ENCODE data around the gene MELTF.
A peak's percentile ranks its signal among the peaks of the same experiment; 100 is the strongest.
"Not testable (repeated sequence)": the region's sequence is repeated elsewhere in the genome, so short reads cannot be mapped to it uniquely, and the experiment has no call there.

The MELTF gene

DNA sequence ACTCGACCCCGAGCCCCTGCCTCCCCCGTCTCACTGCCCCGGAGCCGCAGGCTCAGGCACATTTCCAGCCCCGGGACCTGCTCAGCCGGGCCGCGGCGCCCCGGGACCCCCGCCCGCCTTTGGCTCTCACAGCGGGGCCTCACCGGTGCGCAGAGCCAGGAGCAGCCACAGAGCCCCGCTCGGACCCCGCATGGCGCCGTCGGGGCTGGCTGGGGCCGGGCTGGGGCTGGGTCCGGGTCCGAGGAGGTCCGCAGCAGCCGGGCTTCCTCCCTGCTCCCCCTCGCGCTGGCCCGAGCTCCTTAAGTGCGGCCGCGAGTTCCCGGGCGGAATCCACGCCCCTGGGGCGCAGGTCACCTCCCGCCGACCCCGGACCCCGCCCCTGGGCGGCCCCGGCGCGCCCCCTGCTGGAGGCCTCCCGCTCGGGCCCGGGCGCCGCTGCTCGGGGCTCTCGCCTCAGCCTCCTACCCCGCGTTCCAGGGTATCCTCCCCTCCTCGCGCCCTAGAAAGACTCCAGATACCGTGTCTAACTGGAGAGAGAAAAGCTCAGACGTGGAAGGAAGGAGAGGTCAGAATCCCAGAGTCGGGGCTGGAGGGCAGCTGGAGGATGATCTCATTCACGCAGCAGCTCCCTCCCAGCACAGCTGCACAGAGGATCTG, at the start of gene MELTF:
MELTF (minus strand) TSS at position 307 of the 657 bp plus-strand sequence; CDS start at position 192, 115 bp downstream.
- no peaks in the 10 kb centered on the region for H3K27me3 ChIP-seq (ENCODE audit: insufficient read depth, low read depth, severe bottlenecking)
- DNase-seq: peak; percentile 55
- peak within 1 kb of the TSS; percentile 62 for H3K27ac ChIP-seq
- peak within 1 kb of the TSS; percentile 49 for H3K4me3 ChIP-seq (ENCODE audit: low read depth, low read length)
- H3K36me3 ChIP-seq: no peaks in the 10 kb centered on the region; the same call in 1 of the 2 replicates
- no peaks in the 10 kb centered on the region for H3K9me3 ChIP-seq (ENCODE audit: severe bottlenecking)
- TF ChIP-seq, protein P1, sequence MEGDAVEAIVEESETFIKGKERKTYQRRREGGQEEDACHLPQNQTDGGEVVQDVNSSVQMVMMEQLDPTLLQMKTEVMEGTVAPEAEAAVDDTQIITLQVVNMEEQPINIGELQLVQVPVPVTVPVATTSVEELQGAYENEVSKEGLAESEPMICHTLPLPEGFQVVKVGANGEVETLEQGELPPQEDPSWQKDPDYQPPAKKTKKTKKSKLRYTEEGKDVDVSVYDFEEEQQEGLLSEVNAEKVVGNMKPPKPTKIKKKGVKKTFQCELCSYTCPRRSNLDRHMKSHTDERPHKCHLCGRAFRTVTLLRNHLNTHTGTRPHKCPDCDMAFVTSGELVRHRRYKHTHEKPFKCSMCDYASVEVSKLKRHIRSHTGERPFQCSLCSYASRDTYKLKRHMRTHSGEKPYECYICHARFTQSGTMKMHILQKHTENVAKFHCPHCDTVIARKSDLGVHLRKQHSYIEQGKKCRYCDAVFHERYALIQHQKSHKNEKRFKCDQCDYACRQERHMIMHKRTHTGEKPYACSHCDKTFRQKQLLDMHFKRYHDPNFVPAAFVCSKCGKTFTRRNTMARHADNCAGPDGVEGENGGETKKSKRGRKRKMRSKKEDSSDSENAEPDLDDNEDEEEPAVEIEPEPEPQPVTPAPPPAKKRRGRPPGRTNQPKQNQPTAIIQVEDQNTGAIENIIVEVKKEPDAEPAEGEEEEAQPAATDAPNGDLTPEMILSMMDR (IDR thresholded peaks at IDR 0.05; ENCODE audit: low read depth, low read length): peak; percentile 43

DNA sequence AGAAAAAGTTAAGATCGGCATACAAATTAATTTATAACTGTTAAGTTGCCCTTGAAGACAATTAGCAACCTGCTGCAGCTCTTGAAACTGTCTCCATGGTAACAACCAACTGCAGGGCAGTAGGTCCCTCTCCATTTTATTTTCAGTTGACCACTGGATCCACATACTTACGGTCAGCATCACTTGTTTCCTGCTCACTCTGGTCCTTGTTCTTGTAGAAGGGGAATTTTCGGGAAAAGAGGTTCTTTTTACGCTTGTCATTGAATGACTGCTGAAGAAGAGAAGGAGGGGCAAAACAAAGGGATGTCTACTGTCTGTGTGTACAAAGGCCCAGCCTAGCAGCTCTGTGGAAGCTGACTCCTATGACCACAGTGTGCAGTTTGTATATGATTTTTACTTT, 46.8 kb upstream of the MELTF start:
- no peaks in the 10 kb centered on the region for H3K36me3 ChIP-seq
- H3K27ac ChIP-seq: no peak overlapping the region
- no peaks in the 10 kb centered on the region for H3K9me3 ChIP-seq (ENCODE audit: severe bottlenecking)
- no peak for DNase-seq
- TF ChIP-seq, protein P1 (IDR thresholded peaks at IDR 0.05; ENCODE audit: low read depth, low read length): no peak
- no peaks in the 10 kb centered on the region for H3K27me3 ChIP-seq (ENCODE audit: insufficient read depth, low read depth, severe bottlenecking)
- no peak overlapping the region for H3K4me3 ChIP-seq (ENCODE audit: low read depth, low read length)

GRCh38 chr3:197068077-197068476, 38.5 kb upstream of the MELTF start:
- no peaks in the 10 kb centered on the region for H3K27me3 ChIP-seq (ENCODE audit: insufficient read depth, low read depth, severe bottlenecking)
- no peaks in the 10 kb centered on the region for H3K36me3 ChIP-seq
- DNase-seq: no peak
- H3K4me3 ChIP-seq (ENCODE audit: low read depth, low read length): no peak overlapping the region
- TF ChIP-seq, protein P1 (IDR thresholded peaks at IDR 0.05; ENCODE audit: low read depth, low read length): no peak
- no peak overlapping the region for H3K27ac ChIP-seq
- no peaks in the 10 kb centered on the region for H3K9me3 ChIP-seq (ENCODE audit: severe bottlenecking)

DNA sequence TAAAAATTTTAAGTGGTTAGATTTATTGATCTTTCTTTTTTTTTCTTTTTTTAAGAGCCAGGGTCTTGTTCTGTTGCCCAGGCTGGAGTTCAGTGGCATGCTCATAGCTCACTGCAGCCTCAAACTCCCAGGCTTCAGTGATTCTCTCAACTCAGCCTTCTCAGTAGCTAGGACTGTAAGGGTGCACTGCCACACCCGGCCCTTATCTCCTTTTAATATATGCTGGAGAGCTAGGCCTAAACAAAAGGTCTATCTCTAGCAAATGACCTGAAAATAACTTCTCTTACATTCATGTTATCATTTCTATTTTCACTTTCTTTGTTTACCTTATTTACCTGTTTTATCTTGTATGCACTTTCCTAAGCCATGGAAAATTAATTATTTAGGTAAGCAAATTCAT, 35.2 kb upstream of the MELTF start:
- no peaks in the 10 kb centered on the region for H3K9me3 ChIP-seq (ENCODE audit: severe bottlenecking)
- no peaks in the 10 kb centered on the region; the same call in 1 of the 2 replicates for H3K36me3 ChIP-seq
- no peak overlapping the region for H3K27ac ChIP-seq
- DNase-seq: no peak
- H3K27me3 ChIP-seq (ENCODE audit: insufficient read depth, low read depth, severe bottlenecking): no peaks in the 10 kb centered on the region
- no peak overlapping the region for H3K4me3 ChIP-seq (ENCODE audit: low read depth, low read length)
- TF ChIP-seq, protein P1 (IDR thresholded peaks at IDR 0.05; ENCODE audit: low read depth, low read length): no peak

DNA sequence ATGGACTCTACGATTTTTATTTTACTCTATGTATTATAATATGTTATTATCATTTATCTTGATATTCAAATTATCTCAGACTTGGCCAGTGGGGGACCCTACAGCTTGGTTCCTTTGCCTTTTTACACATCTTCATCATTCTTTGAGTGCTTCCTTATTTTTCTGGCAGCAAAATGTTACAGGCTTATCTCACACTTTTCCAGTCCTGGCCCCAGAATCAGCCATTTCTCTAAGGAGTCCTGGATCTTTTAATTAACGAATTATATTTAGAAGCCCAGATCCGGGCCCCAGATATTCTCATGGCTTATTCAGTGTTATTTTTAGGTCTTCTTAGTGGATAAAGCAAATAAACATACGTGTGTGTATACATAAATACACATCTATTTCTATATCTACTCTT, 32.8 kb upstream of the MELTF start:
- Histone ChIP-seq H3K27ac (no peak overlapping the region), H3K36me3 (no peaks in the 10 kb centered on the region; the same call in 1 of the 2 replicates), H3K4me3 (ENCODE audit: low read depth, low read length) (no peak overlapping the region), H3K27me3 (ENCODE audit: insufficient read depth, low read depth, severe bottlenecking) (no peaks in the 10 kb centered on the region), H3K9me3 (ENCODE audit: severe bottlenecking) (no peaks in the 10 kb centered on the region)
- no peak for DNase-seq
- TF ChIP-seq, protein P1 (IDR thresholded peaks at IDR 0.05; ENCODE audit: low read depth, low read length): no peak

DNA sequence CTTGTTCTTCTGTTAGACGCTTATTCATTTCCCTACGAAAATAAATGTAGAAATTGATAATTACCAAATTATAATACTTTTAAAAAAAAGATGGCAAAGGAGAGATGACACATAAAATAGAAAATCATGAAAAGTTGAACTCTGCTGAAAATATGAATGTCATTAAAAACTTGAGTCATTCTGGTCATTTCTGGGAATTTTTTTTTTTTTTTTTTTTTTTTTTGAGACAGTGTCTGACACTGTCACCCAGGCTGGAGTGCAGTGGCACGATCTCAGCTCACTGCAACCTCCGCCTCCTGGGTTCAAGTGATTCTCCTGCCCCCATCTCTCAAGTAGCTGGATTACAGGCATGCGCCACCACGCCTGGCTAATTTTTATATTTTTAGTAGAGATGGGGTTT, 22.0 kb upstream of the MELTF start:
- H3K9me3 ChIP-seq (ENCODE audit: severe bottlenecking); H3K27ac ChIP-seq; DNase-seq; H3K4me3 ChIP-seq (ENCODE audit: low read depth, low read length); H3K27me3 ChIP-seq (ENCODE audit: insufficient read depth, low read depth, severe bottlenecking); H3K36me3 ChIP-seq: not testable (repeated sequence)

Data from WERI-Rb-1 (cell line).